ENCODE results near the gene CRMP1.

Gene CRMP1

DNA sequence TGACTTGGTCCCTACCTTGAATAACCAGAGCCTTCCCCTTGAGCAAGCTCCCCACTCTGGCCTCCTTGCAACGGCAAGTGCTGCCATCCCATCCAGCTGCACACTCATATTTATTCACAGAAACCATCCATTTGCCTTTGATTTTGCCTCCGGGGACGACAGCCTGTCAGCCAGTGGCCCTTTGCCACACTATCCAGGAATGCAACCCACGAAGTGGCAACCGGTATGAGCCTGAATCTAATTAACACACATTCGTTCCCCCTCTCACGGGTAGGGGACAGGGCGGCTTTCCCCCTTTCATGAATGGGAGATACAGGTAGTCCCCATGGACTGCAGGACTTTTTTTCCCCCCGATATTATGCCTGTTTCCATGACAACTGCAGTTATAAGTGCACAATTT lies 15.5 kb downstream of the CRMP1 start:
- no peak overlapping the region for H3K27ac Mint-ChIP-seq
- no peaks in the 10 kb centered on the region for H3K4me1 Mint-ChIP-seq

DNA sequence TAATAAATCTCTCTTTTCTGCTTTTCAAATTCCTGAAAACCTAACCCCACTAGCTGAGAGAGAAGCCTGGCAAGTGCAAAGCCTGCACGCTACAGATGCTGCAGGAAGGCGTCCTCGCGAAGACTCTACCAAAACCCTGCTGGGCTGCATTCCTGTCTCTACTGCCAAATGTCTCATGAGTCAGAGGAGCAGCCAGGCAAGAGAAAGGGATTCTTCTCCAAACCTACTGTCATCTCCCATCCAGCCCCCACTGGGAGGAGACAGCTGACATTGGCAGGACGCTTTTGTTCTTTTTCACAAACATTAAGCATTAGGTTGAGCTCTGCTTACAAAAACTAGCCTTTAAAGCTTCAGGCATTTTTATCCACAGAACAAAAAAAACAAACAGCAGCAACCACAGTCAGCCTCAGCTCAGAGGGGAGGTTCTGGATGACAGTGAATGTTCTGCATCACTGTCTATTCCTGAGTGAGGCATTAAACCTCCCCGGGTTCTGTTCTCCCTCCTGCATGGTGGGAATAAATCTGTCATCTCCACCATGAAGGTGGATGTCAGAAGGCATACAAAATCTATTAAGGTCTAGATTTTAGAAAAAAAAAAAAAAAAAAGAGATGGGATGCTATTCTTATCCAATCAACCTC lies 18.0 kb downstream of the CRMP1 start:
- Mint-ChIP-seq H3K36me3 (ENCODE audit: low read depth) (peaks cover 18% of the 10 kb centered on the region), H3K27ac (no peak overlapping the region), H3K27me3 (ENCODE audit: low read depth, poor library complexity) (peaks cover 3% of the 10 kb centered on the region), H3K4me3 (no peak overlapping the region), H3K4me1 (no peaks in the 10 kb centered on the region), H3K9me3 (peaks cover 4% of the 10 kb centered on the region)
- no peak for DNase-seq
- no peak for TF ChIP-seq CTCF (IDR thresholded peaks at IDR 0.05)

More for the DNA sequence above, 15.5 kb downstream of the CRMP1 start:
- no peak for TF ChIP-seq CTCF (IDR thresholded peaks at IDR 0.05)
- Mint-ChIP-seq H3K9me3 (peaks cover 4% of the 10 kb centered on the region), H3K36me3 (ENCODE audit: low read depth) (peaks cover 11% of the 10 kb centered on the region), H3K27me3 (ENCODE audit: low read depth, poor library complexity) (peaks cover 5% of the 10 kb centered on the region), H3K4me3 (no peak overlapping the region)
- no peak for DNase-seq

GRCh38 chr4:5870701-5871100 lies 22.2 kb downstream of the CRMP1 start:
- Mint-ChIP-seq H3K4me3 (no peak overlapping the region), H3K4me1 (no peaks in the 10 kb centered on the region), H3K27ac (no peak overlapping the region), H3K27me3 (ENCODE audit: low read depth, poor library complexity) (no peaks in the 10 kb centered on the region), H3K36me3 (ENCODE audit: low read depth) (peaks cover 18% of the 10 kb centered on the region), H3K9me3 (peaks cover 4% of the 10 kb centered on the region)
- no peak for TF ChIP-seq CTCF (IDR thresholded peaks at IDR 0.05)
- no peak for DNase-seq

GRCh38 chr4:5869966-5870619 lies 22.8 kb downstream of the CRMP1 start:
- no peaks in the 10 kb centered on the region for H3K27me3 Mint-ChIP-seq (ENCODE audit: low read depth, poor library complexity)
- no peak overlapping the region for H3K4me3 Mint-ChIP-seq
- peaks cover 18% of the 10 kb centered on the region for H3K36me3 Mint-ChIP-seq (ENCODE audit: low read depth)
- no peak overlapping the region for H3K27ac Mint-ChIP-seq
- H3K4me1 Mint-ChIP-seq: no peaks in the 10 kb centered on the region
- peaks cover 4% of the 10 kb centered on the region for H3K9me3 Mint-ChIP-seq
- DNase-seq: no peak
- no peak for TF ChIP-seq CTCF (IDR thresholded peaks at IDR 0.05)

GRCh38 chr4:5867866-5868265 lies 25.0 kb downstream of the CRMP1 start:
- H3K9me3 Mint-ChIP-seq: peaks cover under 1% of the 10 kb centered on the region
- H3K27ac Mint-ChIP-seq: no peak overlapping the region
- no peaks in the 10 kb centered on the region for H3K27me3 Mint-ChIP-seq (ENCODE audit: low read depth, poor library complexity)
- no peak for DNase-seq
- peaks cover 7% of the 10 kb centered on the region for H3K36me3 Mint-ChIP-seq (ENCODE audit: low read depth)
- no peak overlapping the region for H3K4me3 Mint-ChIP-seq
- H3K4me1 Mint-ChIP-seq: no peaks in the 10 kb centered on the region
- no peak for TF ChIP-seq CTCF (IDR thresholded peaks at IDR 0.05)

All from nephron progenitor cell (in vitro differentiated cells).